ENCODE results near the gene IQSEC1.
A peak's percentile ranks its signal among the peaks of the same experiment; 100 is the strongest.

IQSEC1 gene

GRCh38 chr3:12904951-12905315 is 168.3 kb downstream of the IQSEC1 start:
- H3K4me3 ChIP-seq (ENCODE audit: low read depth, low read length): no peak overlapping the region
- DNase-seq (ENCODE audit: low read depth): no peak
- TF ChIP-seq, protein P1, sequence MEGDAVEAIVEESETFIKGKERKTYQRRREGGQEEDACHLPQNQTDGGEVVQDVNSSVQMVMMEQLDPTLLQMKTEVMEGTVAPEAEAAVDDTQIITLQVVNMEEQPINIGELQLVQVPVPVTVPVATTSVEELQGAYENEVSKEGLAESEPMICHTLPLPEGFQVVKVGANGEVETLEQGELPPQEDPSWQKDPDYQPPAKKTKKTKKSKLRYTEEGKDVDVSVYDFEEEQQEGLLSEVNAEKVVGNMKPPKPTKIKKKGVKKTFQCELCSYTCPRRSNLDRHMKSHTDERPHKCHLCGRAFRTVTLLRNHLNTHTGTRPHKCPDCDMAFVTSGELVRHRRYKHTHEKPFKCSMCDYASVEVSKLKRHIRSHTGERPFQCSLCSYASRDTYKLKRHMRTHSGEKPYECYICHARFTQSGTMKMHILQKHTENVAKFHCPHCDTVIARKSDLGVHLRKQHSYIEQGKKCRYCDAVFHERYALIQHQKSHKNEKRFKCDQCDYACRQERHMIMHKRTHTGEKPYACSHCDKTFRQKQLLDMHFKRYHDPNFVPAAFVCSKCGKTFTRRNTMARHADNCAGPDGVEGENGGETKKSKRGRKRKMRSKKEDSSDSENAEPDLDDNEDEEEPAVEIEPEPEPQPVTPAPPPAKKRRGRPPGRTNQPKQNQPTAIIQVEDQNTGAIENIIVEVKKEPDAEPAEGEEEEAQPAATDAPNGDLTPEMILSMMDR (IDR thresholded peaks at IDR 0.05; ENCODE audit: insufficient read depth, low read depth, low read length, missing control alignments): no peak

DNA sequence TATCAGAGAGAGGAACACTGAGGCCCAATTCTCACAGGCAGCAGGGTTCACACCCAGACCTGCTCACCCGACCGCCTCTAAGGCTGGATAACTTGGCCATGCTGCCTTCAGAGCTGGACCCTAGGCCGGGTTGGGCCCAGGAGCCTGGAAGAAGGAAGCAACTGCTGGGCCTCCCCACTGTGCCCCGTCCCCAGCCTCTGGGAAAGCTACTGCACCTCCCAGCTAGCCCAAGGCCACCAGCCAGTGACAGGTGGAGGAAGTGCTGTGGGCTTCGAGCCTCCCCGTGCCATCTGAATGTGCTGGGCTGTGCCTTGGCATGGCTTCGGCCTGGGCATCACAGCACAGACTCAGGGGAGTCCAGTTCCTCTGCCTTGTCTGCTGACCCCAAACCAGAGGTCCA is 169.3 kb downstream of the IQSEC1 start:
- TF ChIP-seq, protein P1 (IDR thresholded peaks at IDR 0.05; ENCODE audit: insufficient read depth, low read depth, low read length, missing control alignments): no peak

DNA sequence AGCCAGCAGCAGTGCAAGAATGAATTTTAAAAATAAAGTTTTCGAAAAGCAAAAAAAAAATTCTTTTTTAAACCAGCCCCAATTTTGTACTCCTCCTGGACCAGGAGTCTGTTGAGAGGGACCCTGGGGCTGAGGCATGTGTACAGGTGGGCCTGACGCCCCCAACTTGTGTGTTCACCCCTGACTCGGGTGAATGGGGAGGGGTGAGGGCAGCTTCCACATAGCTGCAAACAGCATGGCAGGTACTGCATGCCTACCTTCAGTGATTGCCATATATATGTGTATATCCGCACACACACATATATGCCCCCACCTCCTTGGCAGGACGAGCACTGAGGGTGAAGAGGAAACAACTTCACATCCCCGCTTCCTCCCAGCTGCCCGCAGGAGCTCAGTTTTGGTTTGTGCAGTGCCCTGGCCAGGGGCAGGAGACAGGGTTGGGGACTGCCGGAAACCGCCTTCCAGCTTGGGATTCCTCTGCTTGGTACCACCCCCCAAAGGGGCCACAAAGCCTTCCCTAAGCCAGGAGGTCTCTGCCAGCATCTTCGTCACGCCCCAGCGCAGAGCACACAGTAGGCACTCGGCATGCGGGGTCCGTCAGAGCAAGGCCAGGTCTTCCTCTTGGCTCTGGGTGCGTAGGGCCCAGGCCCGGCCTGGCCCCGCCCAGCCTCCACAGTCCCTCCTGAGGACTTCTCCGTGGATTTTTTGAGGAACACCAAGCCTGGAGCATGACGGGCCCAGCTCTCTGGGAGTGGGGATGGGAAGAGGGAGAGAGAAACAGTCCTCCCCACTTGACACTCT is 170.0 kb downstream of the IQSEC1 start:
- no peak for DNase-seq (ENCODE audit: low read depth)
- TF ChIP-seq, protein P1 (IDR thresholded peaks at IDR 0.05; ENCODE audit: insufficient read depth, low read depth, low read length, missing control alignments): no peak
- H3K4me3 ChIP-seq (ENCODE audit: low read depth, low read length): no peak overlapping the region

More for the DNA sequence above, 169.3 kb downstream of the IQSEC1 start:
- DNase-seq (ENCODE audit: low read depth): no peak
- H3K4me3 ChIP-seq (ENCODE audit: low read depth, low read length): no peak overlapping the region

DNA sequence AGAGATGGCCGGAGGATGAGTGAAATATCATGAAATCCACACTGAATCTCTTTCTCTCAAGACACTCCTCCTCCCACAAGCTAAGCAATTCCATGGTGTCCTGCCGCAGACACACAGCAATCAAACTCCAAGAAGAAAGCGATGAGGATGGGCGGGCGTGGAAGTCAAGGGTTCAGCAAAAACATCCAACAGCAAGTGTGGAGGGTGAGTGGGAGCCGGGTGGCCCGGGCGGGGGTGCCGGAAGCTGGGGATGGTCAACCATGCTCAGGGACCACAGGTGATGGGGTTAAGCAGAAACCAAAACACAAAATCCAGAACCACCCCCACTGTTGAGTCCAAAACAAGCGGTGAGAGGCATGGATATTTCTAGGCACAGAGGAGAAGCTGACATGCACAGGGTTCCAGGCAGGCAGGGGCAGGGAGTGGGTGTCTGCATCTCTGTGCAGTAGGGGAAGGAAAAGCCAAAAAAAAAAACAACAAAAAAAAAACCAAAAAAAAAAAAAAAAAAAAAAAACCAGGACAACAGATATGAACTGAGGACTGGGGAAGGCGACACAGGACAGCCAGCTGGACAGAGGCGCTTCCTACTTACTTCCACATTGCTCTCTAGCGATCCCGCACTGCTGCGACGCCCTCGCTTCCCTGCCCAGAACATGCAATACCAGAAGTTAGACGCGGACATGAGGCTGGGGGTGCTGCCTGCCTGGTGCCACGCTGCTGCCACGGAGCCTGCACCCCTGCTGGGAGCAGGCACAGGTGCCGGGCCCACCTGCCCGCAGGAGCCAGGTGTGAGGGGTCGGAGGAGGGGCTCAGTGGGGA is 170.8 kb downstream of the IQSEC1 start:
- DNase-seq (ENCODE audit: low read depth): no peak
- TF ChIP-seq, protein P1 (IDR thresholded peaks at IDR 0.05; ENCODE audit: insufficient read depth, low read depth, low read length, missing control alignments): no peak
- H3K4me3 ChIP-seq (ENCODE audit: low read depth, low read length): no peak overlapping the region

DNA sequence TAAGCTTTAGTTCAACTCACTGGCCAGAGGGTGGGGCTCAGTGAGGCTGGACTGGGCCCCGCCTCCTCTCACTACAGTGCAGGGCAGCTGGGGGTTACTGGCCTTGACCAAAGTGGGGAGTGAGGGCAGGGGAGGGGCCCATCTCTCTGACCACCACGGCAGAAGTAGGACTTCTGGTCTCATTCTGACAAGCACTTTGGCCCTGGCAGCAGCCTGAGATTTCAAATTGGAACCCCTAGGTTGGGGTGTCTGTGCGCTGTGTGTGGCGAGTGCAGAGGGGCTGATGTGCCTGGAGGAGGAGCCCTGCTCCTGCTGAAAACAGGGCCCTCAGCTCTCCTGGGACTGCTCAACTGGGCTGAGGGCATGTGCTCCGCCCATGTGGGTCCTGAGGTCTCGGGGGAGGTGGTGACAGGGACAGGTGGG is 171.6 kb downstream of the IQSEC1 start:
- TF ChIP-seq, protein P1 (IDR thresholded peaks at IDR 0.05; ENCODE audit: insufficient read depth, low read depth, low read length, missing control alignments): no peak
- H3K4me3 ChIP-seq (ENCODE audit: low read depth, low read length): no peak overlapping the region
- DNase-seq (ENCODE audit: low read depth): peak; percentile 14

DNA sequence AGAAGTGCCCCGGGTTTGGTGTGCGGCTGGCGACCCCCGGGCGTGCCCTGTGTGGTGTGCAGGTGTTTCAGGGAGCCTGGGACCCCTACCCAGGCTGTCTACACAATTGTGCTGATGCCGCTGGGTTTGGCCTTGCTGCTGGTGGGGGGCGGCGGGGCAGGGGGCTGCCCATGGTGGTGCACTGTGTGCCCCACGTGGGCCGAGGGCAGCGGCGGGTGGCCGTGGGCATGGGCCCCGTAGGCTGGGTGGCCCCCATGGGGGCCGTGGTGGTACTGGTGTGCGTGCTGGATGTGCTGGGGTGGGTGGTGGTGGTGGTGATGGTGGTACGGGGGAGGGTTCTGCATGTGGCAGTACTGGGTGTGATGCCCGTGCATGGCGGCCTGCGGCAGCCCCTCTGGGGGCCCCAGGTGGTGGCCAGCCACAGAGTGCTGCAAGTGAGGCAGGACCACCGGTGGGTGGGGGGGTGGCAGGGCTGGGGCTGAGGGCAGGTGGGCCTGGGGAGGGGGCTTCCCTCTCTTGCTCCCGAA is 172.3 kb downstream of the IQSEC1 start:
- H3K4me3 ChIP-seq (ENCODE audit: low read depth, low read length): no peak overlapping the region
- TF ChIP-seq, protein P1 (IDR thresholded peaks at IDR 0.05; ENCODE audit: insufficient read depth, low read depth, low read length, missing control alignments): no peak
- no peak for DNase-seq (ENCODE audit: low read depth)

All from GM12865 (cell line).